ENCODE measurements around the gene PUM2.

GRCh38 chr2:20348542-20348941, 2.1 kb downstream of the PUM2 start:
- TF ChIP-seq CTCF (IDR thresholded peaks at IDR 0.05) (no peak), POLR2A (IDR thresholded peaks at IDR 0.05) (no peak), EP300 (IDR thresholded peaks at IDR 0.05) (no peak)
